Measurements from ENCODE around the gene DAPL1. TPM values are rescaled to one million over a fixed set of nuclear protein-coding genes. Genes with fewer than 3 reads are reported as not detected.
"Not testable (repeated sequence)": the region's sequence is repeated elsewhere in the genome, so short reads cannot be mapped to it uniquely, and the experiment has no call there.

Gene DAPL1
- polyA plus RNA-seq, 1 of the 3 experiments (the other 2 are of a cell fraction): not detected

GRCh38 chr2:158847526-158847925 lies 52.4 kb downstream of the DAPL1 start:
- H3K79me2 ChIP-seq (ENCODE audit: insufficient read depth); H3K36me3 ChIP-seq (replicated peaks in 1 of 2; ENCODE audit: control insufficient read depth in 1 of 2, insufficient read depth in 2 of 2, low read length in 1 of 2); DNase-seq; H3K4me1 ChIP-seq (ENCODE audit: control insufficient read depth in 1 of 2, insufficient read depth in 2 of 2, low read depth in 1 of 2, low read length in 1 of 2); H2AFZ ChIP-seq (ENCODE audit: low read depth); H3K27ac ChIP-seq (ENCODE audit: low read depth in 2 of 2, low read length in 1 of 2); H4K20me1 ChIP-seq (ENCODE audit: insufficient read depth); H3K27me3 ChIP-seq (ENCODE audit: insufficient read depth); POLR2A ChIA-PET; H3K9ac ChIP-seq; H3K4me2 ChIP-seq; H3K4me3 ChIP-seq (ENCODE audit: low read depth in 2 of 2, low read length in 1 of 2); H3F3A ChIP-seq (replicated peaks; ENCODE audit: insufficient read depth); H3K9me2 ChIP-seq; H3K9me3 ChIP-seq: not testable (repeated sequence)
- CTCF ChIA-PET: interaction anchor here (1.5 kb wide), 1 partner anchor 1093 kb away, joined by 3 read pairs; no protein-coding TSS in a partner anchor
- WGBS (ENCODE audit: low lambda C conversion rate): 67% methylated on average over 2 of the region's 2 CpGs

DNA sequence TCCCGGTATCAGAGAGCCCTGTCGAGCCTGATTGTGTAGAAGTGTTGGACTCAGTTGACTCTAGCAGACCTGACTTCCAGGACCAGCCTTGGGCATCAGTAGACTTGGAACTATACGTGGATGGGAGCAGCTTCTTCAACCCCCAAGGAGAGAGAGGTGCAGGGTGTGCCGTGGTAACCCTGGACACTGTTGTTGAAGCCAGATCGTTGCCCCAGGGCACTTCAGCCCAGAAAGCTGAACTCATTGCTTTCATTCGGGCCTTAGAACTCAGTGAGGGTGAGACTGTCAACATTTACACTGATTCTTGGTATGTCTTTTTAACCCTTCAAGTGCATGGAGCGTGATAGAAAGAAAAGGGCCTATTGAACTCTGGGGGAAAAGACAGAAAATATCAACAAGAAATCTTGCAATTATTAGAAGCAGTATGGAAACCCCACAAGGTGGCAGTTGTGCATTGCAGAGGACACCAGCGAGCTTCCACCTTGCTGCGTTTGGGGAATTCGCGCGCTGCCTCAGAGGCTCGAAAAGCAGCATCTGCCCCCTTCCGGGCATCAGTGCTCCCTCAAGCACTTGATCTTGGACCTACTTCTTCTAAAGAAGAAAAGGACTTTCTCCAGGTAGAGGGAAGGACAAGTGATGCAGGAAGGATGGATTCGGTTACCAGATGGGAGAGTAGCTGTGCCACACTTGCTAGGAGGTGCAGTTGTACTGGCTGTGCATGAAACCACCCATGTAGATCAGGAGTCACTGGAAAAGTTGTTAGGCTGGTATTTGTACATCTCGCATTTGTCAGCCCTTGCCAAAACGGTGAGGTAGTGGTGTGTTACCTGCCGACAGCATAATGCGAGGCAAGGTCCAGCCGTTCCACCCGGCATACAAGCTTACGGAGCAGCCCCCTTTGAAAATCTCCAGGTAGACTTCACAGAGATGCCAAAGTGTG lies 53.2 kb downstream of the DAPL1 start:
- WGBS (ENCODE audit: low lambda C conversion rate): 71% methylated on average over 21 of the region's 22 CpGs
- H3K4me3 ChIP-seq (ENCODE audit: low read depth in 2 of 2, low read length in 1 of 2); DNase-seq; H3K9me2 ChIP-seq; H3K9ac ChIP-seq; H3K36me3 ChIP-seq (replicated peaks in 1 of 2; ENCODE audit: control insufficient read depth in 1 of 2, insufficient read depth in 2 of 2, low read length in 1 of 2); H3K79me2 ChIP-seq (ENCODE audit: insufficient read depth); CTCF ChIA-PET; H3F3A ChIP-seq (replicated peaks; ENCODE audit: insufficient read depth); H3K9me3 ChIP-seq; H3K27ac ChIP-seq (ENCODE audit: low read depth in 2 of 2, low read length in 1 of 2); H4K20me1 ChIP-seq (ENCODE audit: insufficient read depth); POLR2A ChIA-PET; H3K4me2 ChIP-seq; H3K27me3 ChIP-seq (ENCODE audit: insufficient read depth); H2AFZ ChIP-seq (ENCODE audit: low read depth); H3K4me1 ChIP-seq (ENCODE audit: control insufficient read depth in 1 of 2, insufficient read depth in 2 of 2, low read depth in 1 of 2, low read length in 1 of 2): not testable (repeated sequence)

- H3K79me2 ChIP-seq (ENCODE audit: insufficient read depth); H3F3A ChIP-seq (replicated peaks; ENCODE audit: insufficient read depth); H3K9ac ChIP-seq; DNase-seq; H3K27ac ChIP-seq (ENCODE audit: low read depth in 2 of 2, low read length in 1 of 2); H3K27me3 ChIP-seq (ENCODE audit: insufficient read depth); H3K4me1 ChIP-seq (ENCODE audit: control insufficient read depth in 1 of 2, insufficient read depth in 2 of 2, low read depth in 1 of 2, low read length in 1 of 2); H3K9me3 ChIP-seq; H3K4me3 ChIP-seq (ENCODE audit: low read depth in 2 of 2, low read length in 1 of 2); H3K4me2 ChIP-seq; H3K36me3 ChIP-seq (replicated peaks in 1 of 2; ENCODE audit: control insufficient read depth in 1 of 2, insufficient read depth in 2 of 2, low read length in 1 of 2); H2AFZ ChIP-seq (ENCODE audit: low read depth); POLR2A ChIA-PET; CTCF ChIA-PET; H3K9me2 ChIP-seq; H4K20me1 ChIP-seq (ENCODE audit: insufficient read depth): not testable (repeated sequence)
- 68% methylated on average over 7 of the region's 9 CpGs for WGBS (ENCODE audit: low lambda C conversion rate)
Observed at GRCh38 chr2:158860179-158860578, 65.1 kb downstream of the DAPL1 start.

GRCh38 chr2:158861626-158862025 lies 66.5 kb downstream of the DAPL1 start:
- H3K36me3 ChIP-seq (replicated peaks in 1 of 2; ENCODE audit: control insufficient read depth in 1 of 2, insufficient read depth in 2 of 2, low read length in 1 of 2); H3K9me3 ChIP-seq; H3K4me1 ChIP-seq (ENCODE audit: control insufficient read depth in 1 of 2, insufficient read depth in 2 of 2, low read depth in 1 of 2, low read length in 1 of 2); CTCF ChIA-PET; POLR2A ChIA-PET; H4K20me1 ChIP-seq (ENCODE audit: insufficient read depth); H3K27ac ChIP-seq (ENCODE audit: low read depth in 2 of 2, low read length in 1 of 2); H3K9ac ChIP-seq; H3K4me3 ChIP-seq (ENCODE audit: low read depth in 2 of 2, low read length in 1 of 2); H3K79me2 ChIP-seq (ENCODE audit: insufficient read depth); H3F3A ChIP-seq (replicated peaks; ENCODE audit: insufficient read depth); H3K27me3 ChIP-seq (ENCODE audit: insufficient read depth); H2AFZ ChIP-seq (ENCODE audit: low read depth); DNase-seq; H3K4me2 ChIP-seq; H3K9me2 ChIP-seq: not testable (repeated sequence)
- WGBS (ENCODE audit: low lambda C conversion rate): 78% methylated on average over 10 of the region's 10 CpGs

GRCh38 chr2:158865469-158865868 lies 70.4 kb downstream of the DAPL1 start:
- H3K27me3 ChIP-seq (ENCODE audit: insufficient read depth); DNase-seq; H3K36me3 ChIP-seq (replicated peaks in 1 of 2; ENCODE audit: control insufficient read depth in 1 of 2, insufficient read depth in 2 of 2, low read length in 1 of 2); H3K4me3 ChIP-seq (ENCODE audit: low read depth in 2 of 2, low read length in 1 of 2); H3F3A ChIP-seq (replicated peaks; ENCODE audit: insufficient read depth); H3K4me1 ChIP-seq (ENCODE audit: control insufficient read depth in 1 of 2, insufficient read depth in 2 of 2, low read depth in 1 of 2, low read length in 1 of 2); H3K9ac ChIP-seq; H3K79me2 ChIP-seq (ENCODE audit: insufficient read depth); POLR2A ChIA-PET; H3K9me3 ChIP-seq; H3K4me2 ChIP-seq; H3K27ac ChIP-seq (ENCODE audit: low read depth in 2 of 2, low read length in 1 of 2); H2AFZ ChIP-seq (ENCODE audit: low read depth); H3K9me2 ChIP-seq; CTCF ChIA-PET; H4K20me1 ChIP-seq (ENCODE audit: insufficient read depth): not testable (repeated sequence)
- 77% methylated on average over 9 of the region's 10 CpGs for WGBS (ENCODE audit: low lambda C conversion rate)
